Measurements from ENCODE around the gene PRKCZ. TPM values are rescaled to one million over a fixed set of nuclear protein-coding genes. Genes with fewer than 3 reads are reported as not detected.

The PRKCZ gene
- total RNA-seq (2014; rRNA removed; shearing (Covaris generic)), result 1.6 and 2.1 TPM in 2 replicates

DNA sequence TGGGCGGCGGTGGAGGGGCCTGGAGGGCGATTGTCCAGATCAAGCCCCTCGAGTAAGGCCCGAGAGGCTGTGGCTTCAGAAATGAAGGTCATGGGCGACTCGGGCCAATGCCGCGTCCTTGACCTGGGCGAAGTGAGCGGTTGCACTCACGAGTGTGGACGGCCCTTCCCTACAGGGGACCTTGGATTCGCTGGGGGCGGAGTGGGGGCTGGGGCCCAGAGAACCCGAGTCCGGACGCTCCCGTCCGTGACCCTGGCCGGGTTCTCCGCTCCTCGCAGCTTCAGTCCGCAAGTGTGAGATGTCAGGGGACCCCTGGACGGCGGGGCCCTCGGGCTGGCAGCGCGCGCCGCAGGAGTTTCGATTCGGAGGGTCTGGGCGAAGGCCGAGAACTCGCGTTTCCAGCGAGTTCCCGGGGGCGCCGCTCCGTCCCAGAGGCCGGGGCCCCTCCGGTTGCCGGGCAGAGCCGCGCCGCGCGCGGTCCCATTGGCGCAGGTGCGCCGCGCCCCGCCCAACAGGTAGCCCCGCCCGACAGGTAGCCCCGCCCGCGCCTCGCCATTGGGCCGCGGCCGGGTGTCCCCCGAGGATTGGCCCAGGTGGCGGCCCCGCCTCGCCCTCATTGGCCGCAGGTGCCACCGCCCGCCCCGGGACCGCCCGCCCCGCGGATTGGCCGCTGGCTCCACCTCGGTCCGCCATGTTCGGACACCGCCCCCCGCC lies at the start of gene PRKCZ:
Gene PRKCZ (plus strand): TSS at position 694 of the 714 bp plus-strand sequence. CDS start 220 bp downstream, outside the sequence.
- DNase-seq (ENCODE audit: low spot score), result no peak

- DNase-seq (ENCODE audit: low spot score), result no peak
Measured at GRCh38 chr1:2000432-2000831, 49.8 kb upstream of the PRKCZ start.

DNA sequence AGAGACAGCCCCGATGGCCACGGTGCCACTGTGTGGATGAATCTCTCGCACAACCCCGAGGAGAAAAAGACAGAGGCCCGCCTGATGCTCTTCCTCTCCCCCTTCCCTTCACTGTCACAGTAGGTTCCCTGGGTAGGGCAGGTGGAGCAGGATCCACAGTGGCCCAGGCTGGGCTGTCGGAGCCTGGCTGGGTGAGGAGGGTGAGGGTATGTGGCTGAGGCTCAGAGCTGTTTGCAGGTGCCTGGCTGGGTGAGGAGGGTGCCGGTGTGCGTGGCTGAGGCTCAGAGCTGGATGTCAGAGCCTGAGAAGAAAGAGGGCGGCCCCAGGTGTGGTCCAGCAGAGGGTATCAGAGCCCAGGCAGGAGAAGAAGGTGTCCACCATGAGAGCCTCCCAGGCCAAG lies 49.4 kb upstream of the PRKCZ start:
- DNase-seq (ENCODE audit: low spot score), result no peak

DNA sequence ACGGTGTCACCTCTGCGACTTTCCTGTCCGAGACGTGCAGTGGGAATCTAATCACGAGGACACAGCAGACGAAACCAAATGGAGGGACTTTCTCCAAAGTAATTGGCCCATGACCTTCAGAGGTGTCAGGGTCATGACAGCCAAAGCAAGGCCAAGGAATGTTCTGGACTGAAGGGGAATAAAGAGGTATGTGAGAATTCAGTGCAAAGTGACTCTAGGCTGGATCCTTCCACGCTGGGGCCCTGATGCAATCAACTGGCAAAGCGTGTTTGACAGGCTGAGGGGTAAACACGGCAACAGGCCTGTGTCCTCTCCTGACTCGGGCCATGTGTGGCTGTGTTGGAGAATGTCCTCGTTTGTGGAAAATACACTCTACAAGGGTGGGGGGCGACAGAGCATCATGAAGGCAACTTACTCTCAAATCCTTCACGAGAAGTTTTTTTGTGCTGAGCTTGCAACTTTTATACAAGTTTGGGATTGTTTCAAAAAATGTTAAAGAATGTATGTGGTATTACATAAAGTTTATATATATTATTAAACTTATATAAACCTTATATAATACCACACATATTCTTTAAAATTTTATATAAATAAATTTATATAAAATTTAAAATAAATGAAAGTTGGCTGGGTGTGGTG lies 48.3 kb upstream of the PRKCZ start:
- DNase-seq (ENCODE audit: low spot score), result no peak

DNA sequence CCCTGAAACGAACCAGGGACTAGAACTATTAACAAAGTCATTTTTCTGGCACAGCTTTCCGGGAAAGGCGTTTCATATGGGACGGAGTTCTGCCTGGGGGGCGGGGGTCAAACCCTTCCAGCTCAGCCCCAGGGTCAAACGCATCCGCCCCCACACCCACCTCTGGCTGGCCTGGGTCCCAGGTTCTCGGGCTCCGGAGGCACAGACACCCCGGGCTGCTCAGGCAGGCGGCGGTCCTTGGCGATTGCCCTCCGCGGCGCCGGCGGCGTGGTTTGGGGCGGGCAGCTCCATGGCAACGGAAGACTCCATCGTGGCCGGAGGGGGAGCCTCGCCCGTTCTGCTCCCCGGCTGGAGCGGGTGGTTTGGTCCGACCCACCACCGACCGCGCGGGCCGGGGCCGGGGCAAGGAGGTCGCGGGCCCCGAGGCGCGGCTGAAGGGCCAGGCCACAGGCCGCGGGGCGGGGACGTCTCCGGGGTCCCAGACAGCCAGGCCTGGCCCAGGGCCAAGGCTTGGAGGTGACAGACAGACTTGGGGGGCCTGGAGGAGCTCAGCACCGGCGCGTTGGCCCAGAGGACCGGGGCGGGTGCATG lies 46.6 kb upstream of the PRKCZ start, which contains the start of gene CFAP74:
Gene CFAP74 (minus strand): TSS at position 246 of the 591 bp plus-strand sequence. CDS start 12,830 bp downstream, outside the sequence.
- no peak for DNase-seq (ENCODE audit: low spot score)

- no peak for DNase-seq (ENCODE audit: low spot score)
Measured at GRCh38 chr1:2004856-2005255, 45.4 kb upstream of the PRKCZ start.

DNA sequence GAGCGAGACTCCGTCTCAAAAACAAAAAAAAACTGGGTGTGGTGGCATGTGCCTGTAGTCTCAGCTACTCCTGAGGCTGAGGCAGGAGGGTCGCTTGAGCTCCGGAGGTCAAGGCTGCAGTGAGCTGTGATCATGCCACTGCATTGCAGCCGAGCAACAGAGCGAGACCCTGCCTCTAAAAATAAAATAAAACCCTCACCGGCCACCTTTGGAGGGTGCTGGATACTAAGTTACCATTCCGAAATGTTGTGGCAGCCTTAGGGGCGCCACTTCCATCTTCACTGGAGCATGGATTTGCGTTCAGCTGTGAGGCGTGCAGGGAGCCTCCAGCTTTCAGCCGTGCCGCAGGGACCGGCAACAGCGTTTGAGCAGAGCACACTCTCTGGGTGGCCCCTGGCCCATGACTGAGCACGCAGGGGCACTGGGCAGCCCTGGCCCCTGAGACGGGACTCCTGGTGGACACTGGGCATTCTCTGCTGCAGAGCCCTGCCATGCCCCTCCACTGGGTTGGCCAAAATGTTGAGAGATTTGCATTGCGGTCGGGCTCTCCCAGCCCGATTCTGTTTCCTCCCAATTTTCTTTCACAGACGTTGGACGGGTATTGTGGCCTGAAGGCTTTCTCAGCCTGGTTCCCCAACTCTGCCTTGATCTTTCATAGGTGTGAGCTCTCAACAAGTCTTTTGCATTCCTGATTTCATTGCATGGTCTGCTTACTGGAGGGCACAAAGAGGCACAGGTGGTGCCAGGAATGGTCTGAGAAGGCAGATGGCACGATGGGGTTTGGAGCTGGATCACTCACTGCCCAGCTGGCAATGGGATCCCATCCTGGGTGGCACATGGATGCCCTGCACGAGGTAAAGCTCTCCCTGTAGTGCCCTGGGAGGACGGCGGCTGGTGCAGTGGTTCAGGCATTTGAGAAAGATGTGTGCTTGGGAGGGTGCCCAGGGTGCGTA lies 40.8 kb upstream of the PRKCZ start:
- DNase-seq (ENCODE audit: low spot score), result no peak

GRCh38 chr1:2014181-2014580 lies 36.0 kb upstream of the PRKCZ start:
- no peak for DNase-seq (ENCODE audit: low spot score)

DNA sequence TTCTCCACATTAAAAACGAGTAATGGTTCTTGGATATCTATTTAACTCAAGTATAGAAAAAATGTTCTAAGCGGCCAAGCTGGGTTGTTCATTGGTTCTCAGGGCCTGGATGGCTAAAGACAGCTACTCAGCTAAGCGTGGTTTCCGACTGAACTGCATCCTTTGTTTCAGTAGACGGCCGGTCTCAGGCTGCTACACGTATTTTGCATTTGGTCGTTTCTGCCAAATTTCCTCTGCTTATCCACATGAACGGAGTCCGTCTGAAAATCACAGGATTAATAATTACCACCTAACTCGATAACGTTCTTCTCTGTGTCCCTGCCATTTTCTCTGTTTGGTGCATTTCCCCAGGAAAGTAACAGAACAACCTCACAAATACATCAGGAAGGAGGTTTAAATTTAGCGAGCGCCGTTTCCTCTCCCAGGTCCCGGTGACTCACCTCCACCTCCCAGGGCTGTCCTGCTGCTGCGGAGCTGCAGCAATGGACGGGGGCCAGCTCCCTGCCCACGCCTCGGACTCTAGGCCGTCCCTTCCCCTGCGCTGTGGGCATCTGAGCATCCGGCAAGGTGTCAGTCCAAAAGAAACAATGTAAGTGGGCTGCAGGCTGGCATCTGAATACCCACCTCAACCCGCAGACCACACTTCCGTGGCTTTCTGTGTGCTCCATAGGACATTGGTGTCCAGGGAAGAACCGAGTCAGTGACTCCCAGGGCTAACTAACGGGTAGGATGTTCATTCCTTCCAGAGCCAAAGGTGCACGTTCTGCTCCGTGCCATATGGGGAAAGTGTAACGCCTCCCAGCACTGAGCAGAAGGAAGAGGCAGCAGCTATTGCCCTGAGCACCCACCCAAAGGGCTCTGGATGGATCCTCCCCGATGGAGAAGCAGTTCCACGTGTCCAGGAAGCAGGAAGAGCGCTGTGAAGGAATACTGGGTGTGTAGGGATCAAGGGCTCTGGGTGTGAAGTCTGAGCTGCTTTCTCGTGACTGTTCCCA lies 35.2 kb upstream of the PRKCZ start:
- peak; percentile 48 for DNase-seq (ENCODE audit: low spot score)

DNA sequence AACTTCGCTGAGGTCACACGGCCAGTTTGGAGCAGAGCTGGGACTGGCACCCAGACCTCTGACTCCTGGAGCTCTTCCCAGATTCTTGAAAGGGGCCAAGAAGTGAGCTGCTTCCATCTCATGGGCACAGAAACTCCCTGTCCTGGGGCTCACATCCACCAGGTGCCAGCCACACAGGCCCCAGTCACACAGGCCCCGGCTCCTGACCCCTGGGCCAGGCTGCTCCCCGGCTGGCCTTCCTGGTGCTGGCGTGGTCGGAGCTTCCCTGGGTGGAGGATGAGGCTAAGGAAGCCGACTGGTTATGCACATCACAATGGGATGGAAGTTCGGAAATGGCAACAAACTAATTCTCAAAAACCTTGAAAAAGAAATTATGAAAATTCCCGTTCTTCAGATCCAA lies 34.1 kb upstream of the PRKCZ start:
- DNase-seq (ENCODE audit: low spot score), result no peak

DNA sequence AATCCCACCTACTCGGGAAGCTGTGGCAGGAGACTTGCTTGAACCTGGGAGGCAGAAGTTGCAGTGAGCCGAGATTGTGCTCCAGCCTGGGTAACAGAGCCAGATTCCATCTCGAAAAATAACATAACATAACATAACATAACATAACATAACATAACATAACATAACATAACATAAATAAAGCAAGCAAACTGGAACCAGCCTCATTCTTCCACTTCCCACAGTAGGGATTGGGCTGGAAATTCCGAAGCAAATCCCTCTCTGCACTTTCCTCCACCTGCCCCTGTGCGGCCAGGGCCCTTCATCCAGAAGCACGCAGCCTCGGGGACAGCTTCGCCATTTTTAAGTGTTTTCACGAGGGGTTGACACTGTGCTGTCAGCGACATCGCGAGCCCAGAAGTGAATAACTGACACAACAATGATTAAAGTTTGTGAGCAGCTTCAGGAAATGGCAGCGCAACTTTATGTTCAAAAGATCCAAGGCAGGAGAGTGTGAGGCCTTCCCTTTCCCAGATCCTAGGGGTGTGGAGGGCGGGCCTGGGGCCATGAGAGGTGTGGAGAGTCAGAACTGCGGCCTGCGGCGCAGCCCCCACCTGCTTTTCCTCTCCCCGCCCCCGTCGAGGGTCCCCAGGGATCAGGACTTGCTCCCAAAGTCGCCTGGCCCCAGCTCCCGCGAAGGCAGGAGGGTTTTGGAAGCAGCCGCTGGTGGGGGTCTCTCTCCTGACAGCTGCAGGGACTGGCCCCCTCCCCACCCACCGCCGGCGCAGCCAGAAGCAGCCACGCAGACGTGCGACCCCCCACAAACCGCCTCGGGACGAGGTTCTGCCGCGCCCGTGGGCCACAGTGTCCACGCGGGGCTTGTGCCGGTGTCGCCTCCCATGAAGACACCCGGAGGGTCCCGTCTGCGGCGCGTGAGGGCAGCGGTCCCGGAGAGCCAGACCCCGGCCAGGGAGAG lies 31.7 kb upstream of the PRKCZ start:
- DNase-seq (ENCODE audit: low spot score), result no peak

GRCh38 chr1:2019172-2019543 lies 31.1 kb upstream of the PRKCZ start, which contains the start of gene GABRD:
GABRD (plus strand) TSS chr1:2019345; CDS start chr1:2019424, 79 bp downstream.
- no peak for DNase-seq (ENCODE audit: low spot score)

DNA sequence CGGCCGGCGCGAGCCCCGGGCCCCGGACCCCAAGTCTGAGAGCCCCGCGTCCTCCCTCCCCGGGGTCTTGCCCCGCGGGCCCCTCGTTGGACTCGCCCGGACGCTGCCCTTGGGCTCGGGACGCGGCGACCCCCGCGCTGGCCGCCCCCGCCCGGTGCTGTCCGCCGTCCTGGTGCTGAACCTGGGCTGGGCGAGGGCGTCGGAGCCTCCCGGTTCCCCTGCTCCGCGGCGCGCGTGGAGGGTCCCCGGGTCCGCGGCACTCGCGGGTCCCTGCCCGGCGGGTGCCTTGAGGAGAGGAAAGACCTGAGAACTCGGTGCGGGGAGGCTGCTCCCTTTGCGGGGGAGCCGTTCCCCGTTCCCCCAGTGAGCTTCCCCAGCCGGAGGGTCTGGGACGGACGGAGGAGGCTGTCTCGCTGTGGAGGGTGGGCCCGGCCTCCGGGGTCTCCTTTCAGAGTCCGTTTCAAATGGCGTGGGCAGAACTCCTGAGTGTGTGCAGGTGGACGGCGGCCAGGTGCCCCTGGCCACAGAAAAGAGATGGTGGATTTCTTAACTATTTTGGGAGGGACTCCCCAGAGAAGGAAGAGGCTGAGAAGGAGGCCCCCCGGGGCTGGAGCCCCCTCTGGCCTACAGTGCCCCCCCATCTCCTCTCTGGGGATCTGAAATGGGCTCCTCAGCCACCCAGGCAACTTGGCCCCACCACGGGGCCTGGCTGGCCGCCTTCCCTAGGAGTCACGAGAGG lies 30.5 kb upstream of the PRKCZ start:
- no peak for DNase-seq (ENCODE audit: low spot score)

- DNase-seq (ENCODE audit: low spot score), result no peak
Measured at GRCh38 chr1:2020310-2020655, 29.9 kb upstream of the PRKCZ start.

DNA sequence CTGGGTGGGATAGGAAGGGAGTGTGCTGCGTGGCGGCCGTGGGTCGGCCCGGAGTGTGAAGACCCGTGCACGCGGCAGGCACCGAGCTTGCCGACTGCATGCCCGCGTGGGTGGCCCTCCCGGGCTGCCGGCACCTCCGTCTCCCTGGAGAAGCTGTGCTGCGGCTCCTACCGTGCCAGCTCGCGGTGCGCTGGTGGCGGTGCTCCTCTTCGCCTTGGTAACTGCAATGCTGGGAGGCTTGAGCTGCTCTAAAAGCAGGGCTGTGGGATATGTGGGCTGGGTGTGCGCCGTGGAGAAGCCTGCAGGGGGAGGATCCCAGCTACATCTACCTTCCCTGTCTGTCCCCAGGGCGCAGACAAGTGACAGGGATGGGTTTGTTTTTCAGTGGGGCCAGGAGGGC lies 28.7 kb upstream of the PRKCZ start:
- DNase-seq (ENCODE audit: low spot score), result no peak

GRCh38 chr1:2022063-2022770 lies 28.0 kb upstream of the PRKCZ start:
- DNase-seq (ENCODE audit: low spot score), result no peak

GRCh38 chr1:2023187-2023586 lies 27.0 kb upstream of the PRKCZ start:
- no peak for DNase-seq (ENCODE audit: low spot score)

DNA sequence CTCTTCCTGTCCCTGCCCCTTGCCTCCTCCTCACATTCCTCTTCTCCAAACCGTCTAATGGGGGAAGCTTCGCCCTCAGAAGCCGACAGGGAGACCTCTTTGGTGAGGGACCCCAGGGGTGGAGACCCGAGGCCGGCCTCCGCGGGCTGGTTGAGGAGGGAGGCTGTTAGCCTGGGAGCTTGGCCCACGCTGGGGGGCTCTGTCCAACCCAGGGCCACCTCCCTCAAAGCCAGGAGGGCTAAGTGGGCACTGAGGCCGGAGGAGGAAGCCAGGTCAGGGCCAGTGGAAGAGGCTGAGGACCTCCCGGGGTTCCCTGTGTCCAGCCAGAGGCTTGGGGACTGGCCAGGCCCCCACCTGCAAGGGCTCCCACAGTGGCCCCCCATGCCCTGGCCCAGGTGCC lies 25.8 kb upstream of the PRKCZ start:
- DNase-seq (ENCODE audit: low spot score), result no peak
